ENCODE measurements around the gene PDE7B.

The PDE7B gene

GRCh38 chr6:135906542-135906941 lies 55.0 kb downstream of the PDE7B start:
- no peaks in the 10 kb centered on the region for H3K4me1 ChIP-seq (ENCODE audit: low read depth, poor library complexity, severe bottlenecking)
- no peak overlapping the region for H3K9ac ChIP-seq
- no peak overlapping the region for H3K4me2 ChIP-seq
- H3K27ac ChIP-seq = no peak overlapping the region
- no peak for TF ChIP-seq CTCF (conservative IDR thresholded peaks at IDR 0.05; ENCODE audit: low read depth, low read length)
- no peaks in the 10 kb centered on the region for H3K27me3 ChIP-seq (ENCODE audit: insufficient read depth, low read depth)
- H3K79me2 ChIP-seq (ENCODE audit: insufficient read depth, low read depth) = no peaks in the 10 kb centered on the region
- H3K4me3 ChIP-seq (IDR thresholded peaks at IDR 0.05; ENCODE audit: insufficient read depth, low read depth, low read length) = no peak overlapping the region
- no peaks in the 10 kb centered on the region for H3K36me3 ChIP-seq (ENCODE audit: insufficient read depth)
- no peak overlapping the region for H2AFZ ChIP-seq (ENCODE audit: low read depth)
- no peaks in the 10 kb centered on the region for H4K20me1 ChIP-seq (ENCODE audit: insufficient read depth)

GRCh38 chr6:135906972-135907465 lies 55.5 kb downstream of the PDE7B start:
- no peak for TF ChIP-seq CTCF (conservative IDR thresholded peaks at IDR 0.05; ENCODE audit: low read depth, low read length)
- H3K4me2 ChIP-seq = no peak overlapping the region
- no peaks in the 10 kb centered on the region for H3K79me2 ChIP-seq (ENCODE audit: insufficient read depth, low read depth)
- H3K4me3 ChIP-seq (IDR thresholded peaks at IDR 0.05; ENCODE audit: insufficient read depth, low read depth, low read length) = no peak overlapping the region
- no peak overlapping the region for H3K27ac ChIP-seq
- no peaks in the 10 kb centered on the region for H4K20me1 ChIP-seq (ENCODE audit: insufficient read depth)
- no peaks in the 10 kb centered on the region for H3K27me3 ChIP-seq (ENCODE audit: insufficient read depth, low read depth)
- H2AFZ ChIP-seq (ENCODE audit: low read depth) = no peak overlapping the region
- no peak overlapping the region for H3K9ac ChIP-seq
- no peaks in the 10 kb centered on the region for H3K4me1 ChIP-seq (ENCODE audit: low read depth, poor library complexity, severe bottlenecking)
- H3K36me3 ChIP-seq (ENCODE audit: insufficient read depth) = no peaks in the 10 kb centered on the region

- H4K20me1 ChIP-seq (ENCODE audit: insufficient read depth) = no peaks in the 10 kb centered on the region
- no peak overlapping the region for H3K27ac ChIP-seq
- no peaks in the 10 kb centered on the region for H3K27me3 ChIP-seq (ENCODE audit: insufficient read depth, low read depth)
- H3K4me2 ChIP-seq = no peak overlapping the region
- no peaks in the 10 kb centered on the region for H3K36me3 ChIP-seq (ENCODE audit: insufficient read depth)
- H2AFZ ChIP-seq (ENCODE audit: low read depth) = no peak overlapping the region
- H3K79me2 ChIP-seq (ENCODE audit: insufficient read depth, low read depth) = no peaks in the 10 kb centered on the region
- no peak overlapping the region for H3K9ac ChIP-seq
- peak; percentile 76 for TF ChIP-seq CTCF (conservative IDR thresholded peaks at IDR 0.05; ENCODE audit: low read depth, low read length)
- H3K4me3 ChIP-seq (IDR thresholded peaks at IDR 0.05; ENCODE audit: insufficient read depth, low read depth, low read length) = no peak overlapping the region
- no peaks in the 10 kb centered on the region for H3K4me1 ChIP-seq (ENCODE audit: low read depth, poor library complexity, severe bottlenecking)
Measured at GRCh38 chr6:135909737-135910387, 58.4 kb downstream of the PDE7B start.

- no peaks in the 10 kb centered on the region for H3K27me3 ChIP-seq (ENCODE audit: insufficient read depth, low read depth)
- H3K79me2 ChIP-seq (ENCODE audit: insufficient read depth, low read depth) = no peaks in the 10 kb centered on the region
- no peak for TF ChIP-seq CTCF (conservative IDR thresholded peaks at IDR 0.05; ENCODE audit: low read depth, low read length)
- no peak overlapping the region for H3K9ac ChIP-seq
- no peak overlapping the region for H3K4me2 ChIP-seq
- H3K4me3 ChIP-seq (IDR thresholded peaks at IDR 0.05; ENCODE audit: insufficient read depth, low read depth, low read length) = no peak overlapping the region
- H2AFZ ChIP-seq (ENCODE audit: low read depth) = no peak overlapping the region
- H4K20me1 ChIP-seq (ENCODE audit: insufficient read depth) = no peaks in the 10 kb centered on the region
- no peak overlapping the region for H3K27ac ChIP-seq
- no peaks in the 10 kb centered on the region for H3K4me1 ChIP-seq (ENCODE audit: low read depth, poor library complexity, severe bottlenecking)
- no peaks in the 10 kb centered on the region for H3K36me3 ChIP-seq (ENCODE audit: insufficient read depth)
Measured at GRCh38 chr6:135910790-135911618, 59.5 kb downstream of the PDE7B start.
